A549 (cell line): ENCODE measurements around the gene GGA1. TPM values are rescaled to one million over a fixed set of nuclear protein-coding genes. Genes with fewer than 3 reads are reported as not detected.
A peak's percentile ranks its signal among the peaks of the same experiment; 100 is the strongest.

ENCODE experiments used
- ATAC-seq, 2 experiments: fragments of 200-7000 bp in 1 of 2; fragments of >200 bp in 1 of 2; cut with Nextera tagmentation in 1 of 2; cut with Tn5 transposase in 1 of 2; 3 replicates each; pipeline versions ENCODE4 v1.8.0 to v1.9.1; 2018 to 2020; ENCODE audit warnings: mild to moderate bottlenecking in 1 of 2, moderate library complexity in 1 of 2
- CTCF ChIA-PET: fragments of 300-600 bp; sonication (Branson Sonifier 250); formaldehyde crosslinking; extraction: SDS; loops from one replicate; lab custom pipeline; 2021; ENCODE audit warnings: antibody characterized with exemption, inconsistent platforms; lab: Yijun Ruan, JAX
- POLR2A ChIA-PET: fragments of 350-600 bp; formaldehyde crosslinking; extraction: SDS; loops from one replicate; lab custom pipeline; 2021; ENCODE audit warnings: antibody characterized with exemption, inconsistent platforms; lab: Yijun Ruan, JAX
- DNase-seq, 2 experiments: peaks; one replicate each; pipeline versions ENCODE4 v3.0.0 to v3.0.0-alpha.2; 2011 to 2016; ENCODE audit warnings: low read depth in 1 of 2, low spot score in 1 of 2
- FAIRE-seq: peaks from 2 replicates; lab custom pipeline; 2011; peaks lifted over from hg19 to GRCh38; lab: Jason Lieb, UNC
- H3K27ac ChIP-seq, 2 experiments: fragments of >200 bp; sonication (Bioruptor Twin); formaldehyde crosslinking; 3 replicates each; pipeline ENCODE4 v1.5.1; 2016 to 2017
- H3K4me1 ChIP-seq: fragments of >200 bp; sonication (Bioruptor Twin); formaldehyde crosslinking; 3 replicates; pipeline ENCODE4 v1.6.1; 2016
- H3K4me2 ChIP-seq: fragments of >200 bp; sonication (Bioruptor Twin); formaldehyde crosslinking; 3 replicates; pipeline ENCODE4 v1.6.1; 2016
- H3K4me3 ChIP-seq: fragments of >200 bp; sonication (Bioruptor Twin); formaldehyde crosslinking; 3 replicates; pipeline ENCODE4 v1.5.1; 2016
- H3K9me3 ChIP-seq: fragments of >200 bp; sonication (Bioruptor Twin); formaldehyde crosslinking; 3 replicates; pipeline ENCODE4 v1.6.1; 2016
- EHF ChIP-seq: fragments of 250-450 bp; sonication (Bioruptor Pico); IDR thresholded peaks from 2 replicates; pipeline ENCODE4 v1.5.0; 2020; ENCODE audit warnings: mild to moderate bottlenecking
- EHMT2 ChIP-seq: fragments of 200-600 bp; sonication (generic); IDR thresholded peaks from 2 replicates; pipeline ENCODE4 v1.6.1; 2016; ENCODE audit warnings: antibody characterized with exemption, low read depth, mild to moderate bottlenecking, moderate library complexity
- FOSB ChIP-seq: fragments of 250-450 bp; sonication (Bioruptor Pico); IDR thresholded peaks from 2 replicates; pipeline ENCODE4 v1.5.0; 2020; ENCODE audit warnings: mild to moderate bottlenecking, moderate library complexity
- FOSL2 ChIP-seq, 2 experiments: fragments of 450-650 bp in 1 of 2; fragments of >200 bp in 1 of 2; sonication (Bioruptor Twin) in 1 of 2; formaldehyde crosslinking; IDR thresholded peaks; 2 replicates each; pipeline versions ENCODE4 v1.5.0 to v1.6.1; 2016 to 2020; ENCODE audit warnings: mild to moderate bottlenecking in 1 of 2, moderate library complexity in 1 of 2
- GATA3 ChIP-seq: IDR thresholded peaks from 2 replicates; pipeline ENCODE4 v1.6.1; 2012; ENCODE audit warnings: borderline replicate concordance
- HOXA7 ChIP-seq: fragments of 250-450 bp; sonication (Bioruptor Pico); IDR thresholded peaks from 2 replicates; pipeline ENCODE4 v1.5.0; 2020; ENCODE audit warnings: mild to moderate bottlenecking, moderate library complexity
- HOXB13 ChIP-seq: fragments of 250-450 bp; sonication (Bioruptor Pico); IDR thresholded peaks from 2 replicates; pipeline ENCODE4 v1.5.0; 2020; ENCODE audit warnings: low read depth, mild to moderate bottlenecking, moderate library complexity
- HOXB5 ChIP-seq: fragments of 250-450 bp; sonication (Bioruptor Pico); IDR thresholded peaks from 2 replicates; pipeline ENCODE4 v1.5.0; 2020; ENCODE audit warnings: mild to moderate bottlenecking, moderate library complexity
- JUN ChIP-seq, 2 experiments: fragments of >200 bp; sonication (Bioruptor Twin); formaldehyde crosslinking; IDR thresholded peaks; 2 replicates in 1 of 2; 3 replicates in 1 of 2; pipeline ENCODE4 v1.6.1; 2016 to 2017
- MAZ ChIP-seq: fragments of 150-350 bp; IDR thresholded peaks from 2 replicates; pipeline ENCODE4 v1.6.1; 2014; ENCODE audit warnings: antibody characterized with exemption, low read depth, low read length, borderline replicate concordance
- NPAS2 ChIP-seq: fragments of 250-450 bp; sonication (Bioruptor Pico); IDR thresholded peaks from 2 replicates; pipeline ENCODE4 v1.8.0; 2022; ENCODE audit warnings: mild to moderate bottlenecking, moderate library complexity, borderline replicate concordance
- PHF8 ChIP-seq: fragments of 200-600 bp; sonication (generic); IDR thresholded peaks from 2 replicates; pipeline ENCODE4 v1.6.1; 2016; ENCODE audit warnings: low read depth, mild to moderate bottlenecking, antibody characterized with exemption, moderate library complexity, borderline replicate concordance
- POLR2A ChIP-seq: IDR thresholded peaks from 2 replicates; pipeline ENCODE4 v1.6.1; 2012; ENCODE audit warnings: mild to moderate bottlenecking, low read length
- RAD21 ChIP-seq, 2 experiments: fragments of >200 bp in 1 of 2; sonication (Bioruptor Twin) in 1 of 2; formaldehyde crosslinking in 1 of 2; IDR thresholded peaks in 1 of 2; conservative IDR thresholded peaks in 1 of 2; 2 replicates in 1 of 2; 3 replicates in 1 of 2; pipeline ENCODE4 v1.6.1; 2012 to 2018; ENCODE audit warnings: inconsistent platforms in 1 of 2
- RCOR1 ChIP-seq: fragments of 150-350 bp; IDR thresholded peaks from 2 replicates; pipeline ENCODE4 v1.6.1; 2014; ENCODE audit warnings: antibody characterized with exemption, low read length, low read depth
- RNF2 ChIP-seq: fragments of 200-600 bp; sonication (generic); IDR thresholded peaks from 2 replicates; pipeline ENCODE4 v1.6.1; 2016; ENCODE audit warnings: low read depth, mild to moderate bottlenecking, antibody characterized with exemption, moderate library complexity, borderline replicate concordance
- SMC3 ChIP-seq: fragments of >200 bp; sonication (Bioruptor Twin); formaldehyde crosslinking; IDR thresholded peaks from 3 replicates; pipeline ENCODE4 v1.6.1; 2018; ENCODE audit warnings: inconsistent platforms
- SREBF2 ChIP-seq: fragments of 450-650 bp; IDR thresholded peaks from 2 replicates; pipeline ENCODE4 v1.6.1; 2014; ENCODE audit warnings: mild to moderate bottlenecking, moderate library complexity
- ZFP36 ChIP-seq: fragments of 450-650 bp; IDR thresholded peaks from 2 replicates; pipeline ENCODE4 v1.6.1; 2014; ENCODE audit warnings: borderline replicate concordance; ENCODE audit not compliant: partially characterized antibody
- WGBS: methylation state at CpG from one replicate; pipeline ENCODE4 v1.1.6; 2017; ENCODE audit errors: missing lambda C conversion rate; 5-methylcytosine and 5-hydroxymethylcytosine counted together
- polyA plus RNA-seq, 4 experiments: library from polyadenylated mRNA; depleted of rRNA in 3 of 4; stranded (reverse); fragments of >200 nt; fragmentation: RNase III in 1 of 4; extraction: RNeasy Plus Mini Kit Qiagen cat#74134 plus additional on column Dnase treatment in 1 of 4; gene quantifications; 2 replicates in 3 of 4; 3 replicates in 1 of 4; pipeline ENCODE4 v1.2.3, GENCODE V29; 2011 to 2017
- TF ChIP-seq, protein P1 (sequence below): IDR thresholded peaks from 2 replicates; pipeline ENCODE4 v1.6.1; 2012
- TF ChIP-seq, protein P2 (sequence below): fragments of >200 bp; sonication (Bioruptor Twin); formaldehyde crosslinking; IDR thresholded peaks from 3 replicates; pipeline ENCODE4 v1.6.1; 2016
- TF ChIP-seq, protein P3 (sequence below): IDR thresholded peaks from 2 replicates; pipeline ENCODE4 v1.6.1; 2012
- TF ChIP-seq, protein P4 (sequence below): fragments of >200 bp; sonication (Bioruptor Twin); formaldehyde crosslinking; IDR thresholded peaks from 3 replicates; pipeline ENCODE4 v1.5.1; 2016
- TF ChIP-seq, protein P5 (sequence below): fragments of 250-450 bp; sonication (Bioruptor Pico); IDR thresholded peaks from 2 replicates; pipeline ENCODE4 v1.5.0; 2021; ENCODE audit warnings: mild to moderate bottlenecking, moderate library complexity, borderline replicate concordance

The GGA1 gene
- polyA plus RNA-seq, 2 of the 4 experiments (the other 2 are of a cell fraction), result 22.0 to 26.1 TPM

DNA sequence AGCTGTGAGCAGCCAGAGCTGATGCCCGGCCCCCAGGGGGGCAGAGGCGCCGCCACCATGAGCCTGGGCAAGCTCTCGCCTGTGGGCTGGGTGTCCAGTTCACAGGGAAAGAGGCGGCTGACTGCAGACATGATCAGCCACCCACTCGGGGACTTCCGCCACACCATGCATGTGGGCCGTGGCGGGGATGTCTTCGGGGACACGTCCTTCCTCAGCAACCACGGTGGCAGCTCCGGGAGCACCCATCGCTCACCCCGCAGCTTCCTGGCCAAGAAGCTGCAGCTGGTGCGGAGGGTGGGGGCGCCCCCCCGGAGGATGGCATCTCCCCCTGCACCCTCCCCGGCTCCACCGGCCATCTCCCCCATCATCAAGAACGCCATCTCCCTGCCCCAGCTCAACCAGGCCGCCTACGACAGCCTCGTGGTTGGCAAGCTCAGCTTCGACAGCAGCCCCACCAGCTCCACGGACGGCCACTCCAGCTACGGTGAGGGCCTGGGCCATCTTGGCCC is 42.3 kb upstream of the GGA1 start:
- no peak for FAIRE-seq
- 92% methylated on average over 15 of the region's 28 CpGs for WGBS
- no peak overlapping the region for H3K4me2 ChIP-seq
- H3K4me3 ChIP-seq, result no peak overlapping the region
- ATAC-seq, result no peak
- H3K9me3 ChIP-seq, result no peaks in the 10 kb centered on the region
- ChIA-PET CTCF (interaction anchor here (0.9 to 18.5 kb wide), 21 partner anchors 9 to 307 kb away, joined by 3 to 771 read pairs (median 8); partner anchors contain the start of genes CARD10, LGALS2 and MFNG), POLR2A (interaction anchor here (1.1 to 1.2 kb wide), 2 partner anchors 11 to 21 kb away, joined by 3 to 6 read pairs; no protein-coding TSS in a partner anchor)
- TF ChIP-seq GATA3 (no peak), HOXB13 (CRISPR knock-in tag) (no peak), RNF2 (no peak), FOSL2 (IDR thresholded peaks at IDR 0.05) (no peak), FOSL2 (CRISPR knock-in tag; IDR thresholded peaks at IDR 0.05) (no peak), JUN (IDR thresholded peaks at IDR 0.05) (no peak), POLR2A (no peak)
- no peak for DNase-seq
- peaks cover 67% of the 10 kb centered on the region for H3K4me1 ChIP-seq
- peak overlapping the region in 1 of 2 experiments; percentile 28; a peak in 1 of 6 replicates for H3K27ac ChIP-seq

DNA sequence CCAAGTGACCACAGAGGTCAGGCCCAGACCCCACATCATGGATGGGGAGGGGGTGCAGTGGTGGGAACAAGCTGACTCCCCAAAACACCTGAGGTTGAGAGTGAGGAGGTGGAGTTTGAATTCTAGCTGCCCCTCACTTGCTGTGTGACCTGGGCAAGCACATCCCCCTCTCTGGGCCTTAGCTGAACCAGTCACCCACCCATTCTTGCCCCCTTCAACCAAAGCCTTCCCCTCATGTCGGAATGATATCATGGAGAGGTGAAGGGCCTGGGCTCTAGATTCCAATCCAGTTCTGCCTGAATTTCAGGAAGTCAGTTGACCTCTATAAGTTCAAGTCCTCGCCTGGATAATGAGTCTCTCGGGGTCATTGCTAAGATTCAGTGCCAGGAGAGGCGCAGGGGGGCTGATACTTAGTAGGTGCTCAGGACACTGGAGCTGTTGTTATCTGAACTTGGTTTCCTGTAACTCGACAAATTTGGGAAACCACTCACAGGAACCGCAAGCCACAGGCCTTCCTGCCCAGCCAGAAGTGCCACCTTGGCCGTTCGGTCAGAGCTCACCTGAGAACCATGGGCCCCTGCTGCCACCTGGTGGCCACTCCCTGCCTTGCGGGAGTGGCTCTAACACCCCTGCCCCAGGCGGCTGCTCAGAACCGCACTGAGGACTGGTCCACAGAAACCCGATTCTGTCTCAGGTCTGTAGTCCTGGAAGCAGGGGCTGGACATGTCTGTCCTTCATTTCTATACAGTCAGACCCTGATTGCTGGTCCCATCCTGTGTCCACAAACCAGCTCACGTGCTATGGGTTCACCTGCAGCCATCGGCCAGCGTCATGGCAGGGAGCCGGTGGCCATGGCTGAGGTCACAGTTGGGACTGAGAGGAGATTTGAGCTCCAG is 41.5 kb upstream of the GGA1 start:
- ChIA-PET CTCF (interaction anchor here (0.7 to 18.5 kb wide), 31 partner anchors 10 to 308 kb away, joined by 3 to 771 read pairs (median 7); partner anchors contain the start of genes CARD10, LGALS2 and MFNG), POLR2A (interaction anchor here (1.2 kb wide), 1 partner anchor 21 kb away, joined by 3 read pairs; no protein-coding TSS in a partner anchor)
- H3K9me3 ChIP-seq, result no peaks in the 10 kb centered on the region
- H3K4me1 ChIP-seq, result peaks cover 63% of the 10 kb centered on the region
- peak; percentile 63 to 68 for DNase-seq
- 83% methylated on average over 10 of the region's 16 CpGs for WGBS
- TF ChIP-seq ZFP36 (peak; percentile 34), SREBF2 (no peak), POLR2A (no peak), FOSL2 (IDR thresholded peaks at IDR 0.05) (no peak), FOSL2 (CRISPR knock-in tag; IDR thresholded peaks at IDR 0.05) (no peak), RAD21 (conservative IDR thresholded peaks at IDR 0.05 in 1 of 2, IDR thresholded peaks at IDR 0.05 in 1 of 2) (peak; percentile 83), GATA3 (no peak), PHF8 (no peak), EHMT2 (no peak), SMC3 (peak; percentile 82), EHF (CRISPR knock-in tag) (no peak), RCOR1 (no peak), NPAS2 (CRISPR knock-in tag) (no peak), JUN (IDR thresholded peaks at IDR 0.05) (no peak), HOXA7 (no peak), MAZ (no peak), FOSB (CRISPR knock-in tag) (no peak), HOXB5 (CRISPR knock-in tag) (no peak)
- TF ChIP-seq, protein P1, sequence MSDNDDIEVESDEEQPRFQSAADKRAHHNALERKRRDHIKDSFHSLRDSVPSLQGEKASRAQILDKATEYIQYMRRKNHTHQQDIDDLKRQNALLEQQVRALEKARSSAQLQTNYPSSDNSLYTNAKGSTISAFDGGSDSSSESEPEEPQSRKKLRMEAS, result no peak
- TF ChIP-seq, protein P2, sequence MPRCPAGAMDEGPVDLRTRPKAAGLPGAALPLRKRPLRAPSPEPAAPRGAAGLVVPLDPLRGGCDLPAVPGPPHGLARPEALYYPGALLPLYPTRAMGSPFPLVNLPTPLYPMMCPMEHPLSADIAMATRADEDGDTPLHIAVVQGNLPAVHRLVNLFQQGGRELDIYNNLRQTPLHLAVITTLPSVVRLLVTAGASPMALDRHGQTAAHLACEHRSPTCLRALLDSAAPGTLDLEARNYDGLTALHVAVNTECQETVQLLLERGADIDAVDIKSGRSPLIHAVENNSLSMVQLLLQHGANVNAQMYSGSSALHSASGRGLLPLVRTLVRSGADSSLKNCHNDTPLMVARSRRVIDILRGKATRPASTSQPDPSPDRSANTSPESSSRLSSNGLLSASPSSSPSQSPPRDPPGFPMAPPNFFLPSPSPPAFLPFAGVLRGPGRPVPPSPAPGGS, result no peak
- TF ChIP-seq, protein P3, sequence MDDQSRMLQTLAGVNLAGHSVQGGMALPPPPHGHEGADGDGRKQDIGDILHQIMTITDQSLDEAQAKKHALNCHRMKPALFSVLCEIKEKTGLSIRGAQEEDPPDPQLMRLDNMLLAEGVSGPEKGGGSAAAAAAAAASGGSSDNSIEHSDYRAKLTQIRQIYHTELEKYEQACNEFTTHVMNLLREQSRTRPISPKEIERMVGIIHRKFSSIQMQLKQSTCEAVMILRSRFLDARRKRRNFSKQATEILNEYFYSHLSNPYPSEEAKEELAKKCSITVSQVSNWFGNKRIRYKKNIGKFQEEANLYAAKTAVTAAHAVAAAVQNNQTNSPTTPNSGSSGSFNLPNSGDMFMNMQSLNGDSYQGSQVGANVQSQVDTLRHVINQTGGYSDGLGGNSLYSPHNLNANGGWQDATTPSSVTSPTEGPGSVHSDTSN, result no peak
- TF ChIP-seq, protein P4, sequence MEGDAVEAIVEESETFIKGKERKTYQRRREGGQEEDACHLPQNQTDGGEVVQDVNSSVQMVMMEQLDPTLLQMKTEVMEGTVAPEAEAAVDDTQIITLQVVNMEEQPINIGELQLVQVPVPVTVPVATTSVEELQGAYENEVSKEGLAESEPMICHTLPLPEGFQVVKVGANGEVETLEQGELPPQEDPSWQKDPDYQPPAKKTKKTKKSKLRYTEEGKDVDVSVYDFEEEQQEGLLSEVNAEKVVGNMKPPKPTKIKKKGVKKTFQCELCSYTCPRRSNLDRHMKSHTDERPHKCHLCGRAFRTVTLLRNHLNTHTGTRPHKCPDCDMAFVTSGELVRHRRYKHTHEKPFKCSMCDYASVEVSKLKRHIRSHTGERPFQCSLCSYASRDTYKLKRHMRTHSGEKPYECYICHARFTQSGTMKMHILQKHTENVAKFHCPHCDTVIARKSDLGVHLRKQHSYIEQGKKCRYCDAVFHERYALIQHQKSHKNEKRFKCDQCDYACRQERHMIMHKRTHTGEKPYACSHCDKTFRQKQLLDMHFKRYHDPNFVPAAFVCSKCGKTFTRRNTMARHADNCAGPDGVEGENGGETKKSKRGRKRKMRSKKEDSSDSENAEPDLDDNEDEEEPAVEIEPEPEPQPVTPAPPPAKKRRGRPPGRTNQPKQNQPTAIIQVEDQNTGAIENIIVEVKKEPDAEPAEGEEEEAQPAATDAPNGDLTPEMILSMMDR, result peak; percentile 74
- TF ChIP-seq, protein P5, sequence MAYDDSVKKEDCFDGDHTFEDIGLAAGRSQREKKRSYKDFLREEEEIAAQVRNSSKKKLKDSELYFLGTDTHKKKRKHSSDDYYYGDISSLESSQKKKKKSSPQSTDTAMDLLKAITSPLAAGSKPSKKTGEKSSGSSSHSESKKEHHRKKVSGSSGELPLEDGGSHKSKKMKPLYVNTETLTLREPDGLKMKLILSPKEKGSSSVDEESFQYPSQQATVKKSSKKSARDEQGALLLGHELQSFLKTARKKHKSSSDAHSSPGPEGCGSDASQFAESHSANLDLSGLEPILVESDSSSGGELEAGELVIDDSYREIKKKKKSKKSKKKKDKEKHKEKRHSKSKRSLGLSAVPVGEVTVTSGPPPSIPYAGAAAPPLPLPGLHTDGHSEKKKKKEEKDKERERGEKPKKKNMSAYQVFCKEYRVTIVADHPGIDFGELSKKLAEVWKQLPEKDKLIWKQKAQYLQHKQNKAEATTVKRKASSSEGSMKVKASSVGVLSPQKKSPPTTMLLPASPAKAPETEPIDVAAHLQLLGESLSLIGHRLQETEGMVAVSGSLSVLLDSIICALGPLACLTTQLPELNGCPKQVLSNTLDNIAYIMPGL (CRISPR knock-in tag), result no peak
- TF ChIP-seq, all 56 proteins: peak for 4
- Histone ChIP-seq H3K27ac (0 out of 6 replicates have a peak overlapping the region, but pooled peaks of 1 of the 2 experiments have one; percentile 11), H3K4me2 (no peak overlapping the region), H3K4me3 (no peak overlapping the region)
- ATAC-seq, result peak; percentile 38 to 71; a peak in 5 of 6 replicates
- no peak for FAIRE-seq
